Measurements from ENCODE around the gene TLX2.

DNA sequence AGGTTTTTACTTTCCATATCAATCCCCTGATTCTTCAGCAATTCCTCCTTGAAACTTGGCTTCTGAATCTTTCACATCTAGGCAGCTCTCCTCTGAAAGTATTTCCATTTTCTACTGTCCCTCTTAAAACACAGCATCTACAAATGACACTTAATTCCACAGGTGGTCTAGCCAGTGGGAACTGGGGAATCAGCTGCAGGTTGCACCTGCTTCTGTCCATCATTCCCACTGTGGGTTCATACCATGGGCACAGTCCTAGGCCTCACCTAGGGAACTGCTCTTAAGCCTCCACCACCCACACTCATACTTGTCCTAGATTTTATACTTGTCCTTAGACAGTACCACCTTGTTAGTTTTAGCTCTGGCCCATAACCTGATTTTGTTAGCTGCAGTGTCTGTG is 37.3 kb downstream of the TLX2 start:
- TF ChIP-seq, protein P1, sequence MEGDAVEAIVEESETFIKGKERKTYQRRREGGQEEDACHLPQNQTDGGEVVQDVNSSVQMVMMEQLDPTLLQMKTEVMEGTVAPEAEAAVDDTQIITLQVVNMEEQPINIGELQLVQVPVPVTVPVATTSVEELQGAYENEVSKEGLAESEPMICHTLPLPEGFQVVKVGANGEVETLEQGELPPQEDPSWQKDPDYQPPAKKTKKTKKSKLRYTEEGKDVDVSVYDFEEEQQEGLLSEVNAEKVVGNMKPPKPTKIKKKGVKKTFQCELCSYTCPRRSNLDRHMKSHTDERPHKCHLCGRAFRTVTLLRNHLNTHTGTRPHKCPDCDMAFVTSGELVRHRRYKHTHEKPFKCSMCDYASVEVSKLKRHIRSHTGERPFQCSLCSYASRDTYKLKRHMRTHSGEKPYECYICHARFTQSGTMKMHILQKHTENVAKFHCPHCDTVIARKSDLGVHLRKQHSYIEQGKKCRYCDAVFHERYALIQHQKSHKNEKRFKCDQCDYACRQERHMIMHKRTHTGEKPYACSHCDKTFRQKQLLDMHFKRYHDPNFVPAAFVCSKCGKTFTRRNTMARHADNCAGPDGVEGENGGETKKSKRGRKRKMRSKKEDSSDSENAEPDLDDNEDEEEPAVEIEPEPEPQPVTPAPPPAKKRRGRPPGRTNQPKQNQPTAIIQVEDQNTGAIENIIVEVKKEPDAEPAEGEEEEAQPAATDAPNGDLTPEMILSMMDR (IDR thresholded peaks at IDR 0.05): no peak
- TF ChIP-seq, protein P2, sequence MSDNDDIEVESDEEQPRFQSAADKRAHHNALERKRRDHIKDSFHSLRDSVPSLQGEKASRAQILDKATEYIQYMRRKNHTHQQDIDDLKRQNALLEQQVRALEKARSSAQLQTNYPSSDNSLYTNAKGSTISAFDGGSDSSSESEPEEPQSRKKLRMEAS (IDR thresholded peaks at IDR 0.05): no peak
- TF ChIP-seq NPAS2 (CRISPR knock-in tag; IDR thresholded peaks at IDR 0.05; ENCODE audit: borderline replicate concordance) (no peak), CHD2 (IDR thresholded peaks at IDR 0.05; ENCODE audit: low read length, partially characterized antibody) (no peak), MYC (IDR thresholded peaks at IDR 0.05; ENCODE audit: borderline replicate concordance, low read length) (no peak), EP300 (IDR thresholded peaks at IDR 0.05) (no peak), MAFK (IDR thresholded peaks at IDR 0.05; ENCODE audit: partially characterized antibody) (no peak), CBX8 (IDR thresholded peaks at IDR 0.05) (no peak), KDM5A (IDR thresholded peaks at IDR 0.05) (no peak), POLR2A (IDR thresholded peaks at IDR 0.05; ENCODE audit: low read length) (no peak)

Data from A549 (cell line).